ENCODE results near the gene PIK3R5. TPM values are rescaled to one million over a fixed set of nuclear protein-coding genes. Genes with fewer than 3 reads are reported as not detected.
A peak's percentile ranks its signal among the peaks of the same experiment; 100 is the strongest.

PIK3R5 gene, protein sequence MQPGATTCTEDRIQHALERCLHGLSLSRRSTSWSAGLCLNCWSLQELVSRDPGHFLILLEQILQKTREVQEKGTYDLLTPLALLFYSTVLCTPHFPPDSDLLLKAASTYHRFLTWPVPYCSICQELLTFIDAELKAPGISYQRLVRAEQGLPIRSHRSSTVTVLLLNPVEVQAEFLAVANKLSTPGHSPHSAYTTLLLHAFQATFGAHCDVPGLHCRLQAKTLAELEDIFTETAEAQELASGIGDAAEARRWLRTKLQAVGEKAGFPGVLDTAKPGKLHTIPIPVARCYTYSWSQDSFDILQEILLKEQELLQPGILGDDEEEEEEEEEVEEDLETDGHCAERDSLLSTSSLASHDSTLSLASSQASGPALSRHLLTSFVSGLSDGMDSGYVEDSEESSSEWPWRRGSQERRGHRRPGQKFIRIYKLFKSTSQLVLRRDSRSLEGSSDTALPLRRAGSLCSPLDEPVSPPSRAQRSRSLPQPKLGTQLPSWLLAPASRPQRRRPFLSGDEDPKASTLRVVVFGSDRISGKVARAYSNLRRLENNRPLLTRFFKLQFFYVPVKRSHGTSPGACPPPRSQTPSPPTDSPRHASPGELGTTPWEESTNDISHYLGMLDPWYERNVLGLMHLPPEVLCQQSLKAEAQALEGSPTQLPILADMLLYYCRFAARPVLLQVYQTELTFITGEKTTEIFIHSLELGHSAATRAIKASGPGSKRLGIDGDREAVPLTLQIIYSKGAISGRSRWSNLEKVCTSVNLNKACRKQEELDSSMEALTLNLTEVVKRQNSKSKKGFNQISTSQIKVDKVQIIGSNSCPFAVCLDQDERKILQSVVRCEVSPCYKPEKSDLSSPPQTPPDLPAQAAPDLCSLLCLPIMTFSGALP
- total RNA-seq (10 to 100 TPM in 1 of 10 donors, 1 to 10 TPM in 7, under 1 TPM in 2; 0.66 to 10.1 (median 2.4) TPM), polyA plus RNA-seq (1 to 10 TPM; 1.4 to 2.0 TPM)
- long read RNA-seq, donor 1, partial matches to known transcripts: 1 of 6 reads
- long read RNA-seq, donor 1, other reads (novel, unspliced or antisense): 3 of 6 reads
- long read RNA-seq, donor 2, partial matches to known transcripts: 0 of 1 reads
- long read RNA-seq, donor 2, other reads (novel, unspliced or antisense): 1 of 1 reads
- long read RNA-seq, donor 3, partial matches to known transcripts: 1 of 2 reads
- long read RNA-seq, donor 3, other reads (novel, unspliced or antisense): 1 of 2 reads

GRCh38 chr17:8965394-8966168 lies at the start of gene PIK3R5:
Gene PIK3R5 (minus strand): TSS chr17:8965707. CDS start chr17:8911494, 54,213 bp downstream.
- peaks cover 0 to 6% (median 0%) of the 10 kb centered on the region in 11 donors for H3K9me3 ChIP-seq
- H3K36me3 ChIP-seq: no peaks in the 10 kb centered on the region
- ATAC-seq (peak; percentile 62 to 90 (median 78)), DNase-seq (peak; percentile 24 to 63)
- H3K4me1 ChIP-seq: peaks cover 0 to 38% (median 0%) of the 10 kb centered on the region in 9 donors
- H3K27me3 ChIP-seq: peaks cover 8 to 75% (median 53%) of the 10 kb centered on the region in 7 donors
- peak within 1 kb of the TSS in 8 of 10 donors; percentile 35 to 98 (median 62) for H3K27ac ChIP-seq
- WGBS, 2 donors: 4% methylated on average over 70 to 72 of the region's 72 CpGs
- intact Hi-C loops (cut with DNase I): loop anchor here in 1 of 10 donors (10.0 kb wide), 1 partner anchor 61 kb away; no protein-coding TSS in a partner anchor
- TF ChIP-seq, protein P1, sequence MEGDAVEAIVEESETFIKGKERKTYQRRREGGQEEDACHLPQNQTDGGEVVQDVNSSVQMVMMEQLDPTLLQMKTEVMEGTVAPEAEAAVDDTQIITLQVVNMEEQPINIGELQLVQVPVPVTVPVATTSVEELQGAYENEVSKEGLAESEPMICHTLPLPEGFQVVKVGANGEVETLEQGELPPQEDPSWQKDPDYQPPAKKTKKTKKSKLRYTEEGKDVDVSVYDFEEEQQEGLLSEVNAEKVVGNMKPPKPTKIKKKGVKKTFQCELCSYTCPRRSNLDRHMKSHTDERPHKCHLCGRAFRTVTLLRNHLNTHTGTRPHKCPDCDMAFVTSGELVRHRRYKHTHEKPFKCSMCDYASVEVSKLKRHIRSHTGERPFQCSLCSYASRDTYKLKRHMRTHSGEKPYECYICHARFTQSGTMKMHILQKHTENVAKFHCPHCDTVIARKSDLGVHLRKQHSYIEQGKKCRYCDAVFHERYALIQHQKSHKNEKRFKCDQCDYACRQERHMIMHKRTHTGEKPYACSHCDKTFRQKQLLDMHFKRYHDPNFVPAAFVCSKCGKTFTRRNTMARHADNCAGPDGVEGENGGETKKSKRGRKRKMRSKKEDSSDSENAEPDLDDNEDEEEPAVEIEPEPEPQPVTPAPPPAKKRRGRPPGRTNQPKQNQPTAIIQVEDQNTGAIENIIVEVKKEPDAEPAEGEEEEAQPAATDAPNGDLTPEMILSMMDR (IDR thresholded peaks at IDR 0.05): peak in 1 of 9 donors; percentile 13
- peak within 1 kb of the TSS in 9 of 10 donors; percentile 2 to 83 (median 41) for H3K4me3 ChIP-seq

DNA sequence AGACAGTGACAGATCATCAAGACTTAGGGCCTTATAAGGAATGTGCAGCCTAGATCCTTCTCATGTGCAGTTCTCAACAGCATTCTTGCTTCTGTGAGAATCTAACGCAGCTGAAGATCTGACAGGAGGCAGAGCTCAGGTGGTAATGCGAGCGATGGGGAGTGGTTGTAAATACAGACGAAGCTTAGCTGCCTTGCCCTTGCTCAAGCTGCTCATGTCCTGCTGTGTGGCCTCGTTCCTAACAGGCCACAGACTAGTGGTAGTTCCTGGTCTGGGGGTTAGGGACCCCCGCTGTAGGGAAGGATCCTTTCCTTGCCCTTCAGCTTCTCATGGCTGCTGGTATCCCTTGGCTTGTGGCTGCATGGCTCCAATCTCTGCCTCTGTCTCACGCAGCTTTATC lies 45.5 kb upstream of the PIK3R5 start:
- no peak overlapping the region for H3K27ac ChIP-seq
- DNase-seq: no peak
- H3K27me3 ChIP-seq: peaks cover 0 to 56% (median 43%) of the 10 kb centered on the region in 7 donors
- H3K4me1 ChIP-seq: no peaks in the 10 kb centered on the region
- H3K4me3 ChIP-seq: no peak overlapping the region
- H3K9me3 ChIP-seq: no peaks in the 10 kb centered on the region
- intact Hi-C loops (cut with DNase I): no loop called here
- H3K36me3 ChIP-seq: no peaks in the 10 kb centered on the region
- TF ChIP-seq, protein P1 (IDR thresholded peaks at IDR 0.05): no peak
- no peak for ATAC-seq
- 87 to 91% methylated on average over 7 of the region's 7 CpGs for WGBS, 2 donors

DNA sequence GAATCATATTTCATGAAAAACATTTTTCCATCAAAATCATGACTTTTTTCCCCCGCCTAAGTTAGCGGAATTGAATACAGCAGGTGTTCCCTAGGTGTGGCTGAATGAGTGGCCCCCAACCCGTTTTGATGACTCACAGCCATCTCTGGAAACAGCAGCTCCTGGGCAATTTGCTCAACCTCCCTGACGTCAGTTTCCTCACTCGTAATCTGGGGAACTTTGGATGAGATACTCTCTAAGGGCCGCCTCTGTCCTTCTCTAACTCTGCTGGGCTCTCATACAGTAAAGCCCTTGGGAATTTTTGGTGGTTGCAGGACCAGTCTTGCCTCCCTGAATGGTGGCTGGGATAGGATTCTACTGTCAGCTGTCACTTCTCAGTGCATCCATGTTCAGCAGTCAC lies 44.2 kb upstream of the PIK3R5 start:
- 54 to 64% methylated on average over 6 of the region's 6 CpGs for WGBS, 2 donors
- intact Hi-C loops (cut with DNase I): no loop called here

More for the DNA sequence above, 44.2 kb upstream of the PIK3R5 start:
- no peaks in the 10 kb centered on the region for H3K9me3 ChIP-seq
- H3K27me3 ChIP-seq: peaks cover under 1 to 62% (median 54%) of the 10 kb centered on the region in 7 donors
- TF ChIP-seq, protein P1 (IDR thresholded peaks at IDR 0.05): no peak
- no peaks in the 10 kb centered on the region for H3K36me3 ChIP-seq
- DNase-seq (no peak), ATAC-seq (peak in 1 of 8 donors; percentile 56)
- no peaks in the 10 kb centered on the region for H3K4me1 ChIP-seq
- no peak overlapping the region for H3K4me3 ChIP-seq
- H3K27ac ChIP-seq: no peak overlapping the region
